HG02885 (cell line): ENCODE measurements around the gene FZD7.

Source experiments
- ATAC-seq: cut with Tn5 transposase; IDR thresholded peaks from one replicate; pipeline ENCODE4 v1.9.1; 2021; ENCODE audit warnings: mild to moderate bottlenecking; ENCODE audit not compliant: unreplicated experiment, poor library complexity

Gene FZD7

DNA sequence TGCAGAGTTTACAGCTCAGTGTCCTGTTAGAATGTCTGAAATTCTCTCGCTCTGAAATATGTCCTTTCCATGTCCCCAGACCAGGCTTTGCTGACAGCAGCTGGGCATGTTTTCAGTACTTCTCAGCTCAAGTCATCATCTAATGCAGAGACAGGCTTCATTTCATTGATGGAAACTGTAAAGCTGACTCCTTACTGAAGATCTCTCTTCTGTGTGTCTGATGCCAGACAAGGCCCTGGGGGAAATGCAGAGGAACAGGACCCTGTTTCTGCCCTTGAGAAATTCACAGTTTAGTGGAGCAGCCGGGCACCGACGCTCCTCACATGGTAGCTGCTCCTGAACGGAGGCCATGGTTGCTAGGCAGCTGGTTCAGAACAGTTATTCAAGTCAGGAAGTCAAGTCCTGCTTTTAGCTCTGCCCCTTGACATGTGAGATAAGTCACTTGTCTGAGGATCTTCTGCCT lies 24.6 kb upstream of the FZD7 start:
- no peak for ATAC-seq

DNA sequence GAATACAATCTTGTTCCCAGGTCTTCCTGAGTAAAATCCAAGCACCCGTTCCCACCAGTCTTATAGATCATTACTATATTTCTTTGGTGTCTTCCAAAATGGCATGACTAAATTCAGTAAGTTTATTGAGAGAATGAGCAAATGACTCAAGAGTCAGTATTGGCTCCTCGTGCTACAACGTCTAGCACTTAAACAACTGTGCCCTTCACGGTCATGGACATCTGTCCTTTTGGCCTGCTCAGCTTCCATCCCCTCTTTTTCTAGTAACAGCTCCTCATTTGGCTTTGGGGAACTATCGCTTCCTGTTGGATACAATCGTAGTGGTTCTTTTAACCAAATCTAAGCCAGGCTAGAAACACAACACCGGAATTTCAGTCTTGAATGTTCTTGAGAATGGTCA lies 24.1 kb upstream of the FZD7 start:
- no peak for ATAC-seq

DNA sequence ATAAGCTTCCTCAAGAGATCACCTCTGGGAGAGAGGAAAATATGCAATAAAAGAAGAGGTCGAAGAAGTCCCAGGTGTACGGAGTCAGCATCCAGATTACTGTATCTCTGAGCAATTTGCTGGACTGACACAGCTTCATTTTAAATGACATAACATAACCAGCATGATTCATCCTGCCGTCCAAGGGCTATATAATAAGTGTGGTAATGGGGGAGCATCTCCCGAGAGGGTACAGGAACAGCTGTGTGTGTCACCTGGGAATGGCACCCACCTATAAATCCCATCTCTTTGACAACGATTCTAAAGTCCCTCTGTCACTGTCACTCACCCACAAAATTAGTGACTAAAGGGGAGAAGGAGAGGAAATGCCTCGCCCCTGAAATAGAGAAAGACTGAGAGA lies 19.3 kb upstream of the FZD7 start:
- ATAC-seq: no peak

DNA sequence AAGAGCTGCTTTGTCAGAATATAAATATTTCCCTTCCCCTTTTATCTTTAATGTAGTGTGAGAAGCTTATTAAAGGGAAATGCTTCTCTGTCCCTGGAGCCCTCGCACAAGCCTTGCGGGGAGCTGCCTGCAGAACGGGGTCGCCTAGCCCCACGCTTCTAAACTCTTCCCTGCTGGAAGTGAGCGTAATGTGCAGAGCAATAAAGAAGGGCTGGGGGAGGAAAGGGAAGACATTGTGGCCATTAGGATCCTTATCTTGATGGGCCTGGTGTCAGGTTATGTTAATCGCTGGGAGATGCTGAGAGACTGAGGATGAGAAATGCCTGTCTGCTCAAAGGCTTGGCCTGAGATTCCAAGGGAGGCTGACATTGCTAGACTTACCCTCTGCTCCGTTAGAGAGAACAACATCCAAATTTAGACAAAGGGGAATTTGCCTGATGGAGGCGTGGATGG lies 18.9 kb upstream of the FZD7 start:
- ATAC-seq: no peak

DNA sequence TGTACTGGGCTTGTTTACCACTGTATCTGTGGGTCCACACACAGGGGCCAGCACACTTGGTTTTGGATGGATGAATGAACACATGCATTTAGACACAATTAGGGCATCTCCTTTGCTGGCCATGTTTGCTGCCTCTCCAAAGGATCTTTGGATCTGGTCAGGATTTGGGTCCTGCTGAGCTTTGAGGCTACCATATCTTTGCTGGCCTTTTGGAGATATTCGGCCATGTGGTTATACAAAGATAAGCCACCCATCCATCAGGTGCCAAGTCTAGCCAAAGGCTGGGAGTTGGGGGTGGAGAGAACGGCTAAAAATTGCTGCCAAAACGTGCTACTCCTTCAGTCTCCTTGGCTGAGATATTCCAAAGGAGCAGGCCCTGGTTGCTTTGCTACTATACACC lies 18.2 kb upstream of the FZD7 start:
- no peak for ATAC-seq

DNA sequence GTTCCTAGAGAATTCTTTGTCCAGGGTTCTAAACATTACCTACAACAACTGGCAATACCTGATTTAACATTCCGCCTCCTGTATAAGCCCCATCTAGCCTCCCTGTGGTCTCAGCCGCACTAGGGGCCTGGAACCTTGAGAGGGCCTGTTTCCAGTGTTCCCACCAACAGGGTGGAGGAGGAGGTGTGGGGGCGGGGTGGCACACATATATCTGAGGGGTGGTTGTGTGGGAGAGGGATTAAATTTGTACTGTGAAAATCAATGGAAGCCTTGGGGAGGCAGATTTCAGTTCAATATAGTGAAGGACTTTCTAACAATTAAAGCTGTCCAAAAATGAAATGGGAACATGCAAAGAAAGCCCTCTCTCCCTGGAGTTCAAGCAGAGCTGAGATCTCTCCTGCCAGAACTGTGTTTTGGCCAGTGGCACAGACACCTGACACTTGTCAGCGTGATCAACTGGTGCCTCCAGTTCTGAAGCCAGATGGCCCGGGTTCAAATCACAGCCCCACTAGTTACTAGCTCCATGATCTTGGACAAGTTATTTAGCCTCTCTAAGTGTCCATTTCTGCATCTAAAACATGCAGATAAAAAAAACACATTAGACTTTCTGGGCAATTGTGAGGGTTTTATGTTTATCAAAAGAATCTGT lies 17.0 kb upstream of the FZD7 start:
- ATAC-seq: no peak

DNA sequence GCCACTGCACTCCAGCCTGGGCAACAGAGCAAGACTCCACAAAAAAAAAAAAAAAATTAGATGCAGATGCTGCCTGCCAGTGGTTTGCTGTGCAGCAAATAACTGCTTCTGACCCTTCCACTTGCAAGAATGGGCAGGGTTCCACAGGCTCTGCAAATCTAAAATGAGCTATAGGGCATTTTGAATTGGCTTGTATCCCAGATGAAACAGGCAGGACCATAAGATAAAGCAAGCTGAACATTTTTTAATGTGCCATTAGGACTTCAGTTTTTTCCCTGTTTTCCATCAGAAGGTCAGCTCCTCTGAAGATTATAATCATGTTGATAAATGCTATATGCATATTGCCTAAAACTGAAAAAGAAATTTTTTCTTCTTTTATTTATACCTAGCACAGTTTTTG lies 15.7 kb upstream of the FZD7 start:
- ATAC-seq: no peak

DNA sequence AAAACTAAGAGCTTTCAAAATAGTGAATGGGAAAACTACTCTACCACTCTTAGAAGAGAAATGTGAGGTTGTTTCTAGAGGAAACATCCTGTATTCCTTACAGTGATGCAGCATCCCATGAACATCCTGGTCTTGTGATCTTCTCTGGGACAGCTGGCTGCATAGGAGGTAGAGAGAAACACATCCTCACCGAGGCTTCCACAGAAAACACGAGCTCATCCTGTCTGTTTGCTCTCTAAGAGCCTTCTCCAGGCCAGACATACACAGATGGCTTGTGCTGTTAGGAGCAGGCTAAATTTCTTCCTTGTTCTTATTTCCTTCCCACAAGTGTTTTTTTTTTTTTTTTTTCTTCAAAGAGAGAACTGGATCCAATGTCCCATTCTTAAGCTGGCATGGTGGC lies 14.7 kb upstream of the FZD7 start:
- ATAC-seq: no peak

DNA sequence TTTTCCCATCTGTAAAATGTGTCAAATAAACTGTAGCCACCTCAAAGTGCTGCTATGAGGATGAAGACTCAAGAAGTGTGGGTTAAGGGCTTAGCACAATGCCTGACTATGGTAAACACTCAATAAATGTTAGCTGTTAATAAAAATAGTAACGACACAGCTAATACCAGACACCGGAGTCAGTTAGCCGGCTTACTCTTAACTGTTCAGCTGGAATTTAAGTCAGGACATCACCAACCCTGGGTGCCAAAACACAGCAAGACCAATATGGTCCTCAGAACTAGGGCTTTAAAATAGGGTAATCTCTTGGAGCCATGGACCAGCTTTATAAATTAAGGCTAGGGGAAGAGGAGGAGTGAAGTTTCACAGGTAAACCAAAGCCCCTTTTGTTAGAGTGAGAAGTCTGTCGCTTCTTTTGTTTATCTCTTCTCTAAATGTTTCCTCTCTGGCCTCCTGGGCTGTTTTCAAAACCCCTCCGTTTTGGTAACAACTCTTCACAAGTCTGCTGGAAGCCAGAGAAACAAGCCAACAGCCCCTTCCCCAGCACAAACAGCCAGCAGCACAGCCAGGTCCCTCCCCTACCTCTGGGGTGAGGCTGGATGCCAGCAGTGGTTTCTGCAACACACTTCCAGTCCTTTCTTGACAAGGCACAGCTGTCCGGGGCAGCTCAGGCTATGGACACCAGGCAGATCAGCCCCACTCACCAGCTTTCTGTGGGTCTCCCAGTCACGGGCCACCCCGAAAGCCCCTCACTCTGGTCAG lies 13.8 kb upstream of the FZD7 start:
- no peak for ATAC-seq

DNA sequence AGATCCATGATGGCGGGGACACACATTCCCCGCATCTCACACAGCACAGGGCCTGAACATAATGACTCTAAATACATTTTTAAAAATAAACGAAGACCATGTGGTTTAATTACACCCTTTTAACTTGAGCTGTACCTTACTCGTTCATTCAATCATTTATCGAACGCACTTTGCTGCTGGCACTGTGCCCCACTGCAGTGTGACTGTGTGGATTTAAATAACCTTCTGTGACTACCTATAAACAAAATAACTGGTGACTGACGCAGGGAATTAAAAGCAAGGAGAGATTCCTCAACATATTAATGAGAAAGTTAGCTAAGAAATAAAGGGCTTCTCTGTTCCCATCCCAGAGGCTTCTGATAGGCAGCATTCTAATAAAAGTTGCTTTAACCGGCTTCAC lies 10.9 kb upstream of the FZD7 start:
- ATAC-seq: no peak

DNA sequence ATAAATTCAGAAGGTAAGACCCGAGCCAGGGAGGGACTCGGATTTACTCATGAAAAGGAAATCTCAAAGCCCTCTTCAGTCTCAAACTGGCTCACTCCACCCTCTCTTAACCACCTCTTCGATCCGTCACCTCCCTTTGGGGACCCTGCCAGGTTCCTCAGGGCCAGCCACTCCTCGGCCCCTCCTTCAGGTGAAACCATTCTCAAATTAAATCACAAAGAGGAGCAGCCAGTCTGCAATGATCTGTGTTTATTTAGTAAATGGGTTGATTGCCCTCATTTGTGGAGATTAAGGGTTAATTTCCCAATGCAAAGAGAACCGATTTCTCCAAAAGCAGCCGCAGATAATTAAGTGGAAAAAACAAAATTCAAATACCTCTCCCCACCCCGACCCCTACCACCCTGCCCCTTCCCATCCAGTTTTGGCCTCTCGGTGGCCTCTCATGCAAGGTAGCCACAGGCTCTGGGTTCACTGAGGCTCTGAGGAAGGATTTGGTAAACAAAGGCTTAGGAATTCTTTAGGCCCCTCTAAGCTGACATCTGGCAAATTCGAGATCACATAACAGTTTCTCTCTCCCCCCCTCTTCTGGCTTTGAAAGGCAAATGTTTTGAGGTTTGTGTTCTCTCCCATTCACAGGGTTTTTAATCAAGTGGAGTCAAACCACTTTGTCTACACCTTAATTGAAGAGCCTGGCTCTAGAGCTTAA lies 10.3 kb upstream of the FZD7 start:
- ATAC-seq: no peak

DNA sequence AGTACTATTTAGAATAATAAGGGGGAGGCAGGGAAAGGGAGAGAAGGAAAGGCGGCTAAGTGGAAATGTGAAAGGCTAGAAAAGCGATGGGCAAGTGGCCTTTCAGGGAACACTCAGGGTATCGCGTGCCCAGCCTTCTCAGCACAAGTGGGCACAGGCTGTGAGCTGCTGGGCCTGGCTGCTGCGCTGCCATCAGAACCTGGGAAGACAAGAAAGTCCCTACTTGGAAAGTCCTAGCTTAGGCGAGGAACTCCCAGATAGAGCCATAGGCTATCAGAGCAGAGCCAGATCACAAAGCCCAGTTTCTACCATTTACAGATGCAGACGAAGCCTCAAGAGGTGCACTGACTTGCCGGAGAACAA lies 9.8 kb upstream of the FZD7 start:
- ATAC-seq: no peak

DNA sequence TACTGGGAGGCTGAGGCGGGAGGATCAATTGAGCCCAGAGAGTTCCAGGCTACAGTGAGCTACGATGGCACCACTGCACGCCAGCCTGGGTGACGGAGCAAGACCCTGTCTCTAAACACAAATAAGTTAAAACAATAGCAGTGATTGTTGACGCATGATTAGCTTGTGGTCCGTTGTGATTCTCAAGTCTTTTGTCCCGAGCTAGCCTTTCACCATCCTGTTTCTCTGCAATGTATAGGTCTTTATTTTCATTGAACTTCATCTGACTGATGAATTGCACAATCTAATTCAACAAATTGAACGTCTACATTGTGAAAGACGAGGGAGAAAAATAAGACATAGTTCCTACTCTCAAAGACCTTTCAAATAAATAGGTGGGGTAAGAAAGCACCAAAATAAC lies 8.8 kb upstream of the FZD7 start:
- no peak for ATAC-seq

DNA sequence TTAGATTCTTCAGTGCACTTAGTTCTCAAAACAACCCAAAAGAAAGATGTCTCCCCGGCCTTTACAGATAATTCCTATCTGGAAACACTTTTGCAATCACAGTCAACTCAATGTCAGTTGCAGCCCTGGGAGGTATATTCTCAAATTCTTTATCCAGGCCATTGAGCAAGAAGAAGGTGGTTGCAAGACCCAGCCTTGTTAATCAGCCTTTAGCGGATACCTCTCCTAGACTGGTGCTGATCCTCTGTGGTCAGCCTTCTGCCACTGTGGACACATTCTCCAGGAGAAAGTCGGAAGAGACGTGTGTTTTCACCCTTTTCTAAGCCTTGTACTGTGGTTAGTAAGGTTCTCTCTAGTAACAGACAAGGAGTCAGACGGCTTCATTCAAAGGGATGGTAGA lies 7.8 kb upstream of the FZD7 start:
- no peak for ATAC-seq

DNA sequence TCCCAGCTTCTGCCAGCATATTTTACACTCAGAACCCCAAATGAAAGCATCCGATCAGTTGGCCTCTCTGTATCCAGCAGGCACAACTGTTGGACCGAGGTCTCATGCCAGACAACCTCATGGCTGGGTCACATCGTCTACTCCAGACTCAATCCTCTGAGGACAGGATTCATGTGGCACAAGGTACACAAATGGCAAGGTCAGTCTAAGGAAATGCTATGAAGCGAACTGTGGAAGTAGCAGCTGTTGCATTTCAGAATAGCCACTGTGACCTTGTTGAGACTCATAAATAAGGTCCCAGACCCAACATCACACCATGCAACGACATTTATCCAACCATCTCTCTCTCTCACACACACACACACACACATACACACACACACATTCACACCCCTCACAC lies 7.1 kb upstream of the FZD7 start:
- ATAC-seq: no peak

DNA sequence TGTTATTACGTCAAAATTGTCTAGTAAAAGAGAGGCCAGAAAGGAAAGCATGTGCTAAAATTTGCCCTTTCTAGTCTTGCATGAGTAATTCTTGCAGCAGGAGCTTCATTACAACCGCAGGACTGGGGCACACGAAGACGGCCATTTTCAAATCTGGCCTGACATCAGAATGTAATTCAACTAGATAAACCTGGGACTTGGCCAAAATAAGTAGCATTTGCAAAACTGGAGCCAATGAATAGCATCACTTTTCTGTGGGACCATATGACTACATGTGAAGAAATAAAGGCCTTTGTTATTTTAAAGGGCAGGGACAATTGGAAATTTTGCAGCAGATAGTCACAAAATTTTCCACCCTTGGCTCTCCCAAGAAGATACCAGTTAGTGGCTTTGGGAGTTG lies 3.0 kb upstream of the FZD7 start:
- ATAC-seq: no peak

DNA sequence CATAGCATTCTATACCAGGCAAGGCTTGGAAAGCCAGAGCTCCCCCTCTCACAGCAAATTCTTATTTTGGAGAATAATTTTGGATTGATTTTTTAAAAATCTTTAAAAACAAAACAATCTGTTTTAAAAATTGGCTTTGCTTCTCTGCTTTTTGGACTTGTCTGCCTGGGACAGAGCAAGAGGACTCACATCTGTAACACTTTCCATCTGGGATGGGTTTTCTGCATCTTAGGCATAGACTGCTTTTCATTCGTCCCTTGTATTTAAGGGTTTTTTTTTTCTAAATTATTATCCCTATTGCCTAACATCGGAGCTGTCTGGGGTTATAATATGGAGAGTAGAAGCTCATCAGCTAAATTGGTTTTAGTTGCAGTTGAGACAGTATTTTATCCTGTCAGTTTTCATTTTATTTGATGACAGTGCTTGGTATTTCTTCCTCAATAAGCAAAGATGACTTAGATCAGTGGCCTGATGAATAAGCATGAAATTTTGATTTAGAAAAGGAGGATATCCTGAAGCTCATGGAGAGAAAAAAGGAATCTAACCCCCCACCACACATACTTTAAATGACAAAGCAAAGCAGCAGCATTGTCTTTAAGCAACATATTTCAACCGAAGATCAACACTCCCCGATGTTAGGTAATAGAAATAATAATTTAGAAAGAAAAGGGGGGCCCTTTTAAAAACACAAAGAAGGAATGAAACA lies 2.3 kb upstream of the FZD7 start:
- ATAC-seq: no peak

DNA sequence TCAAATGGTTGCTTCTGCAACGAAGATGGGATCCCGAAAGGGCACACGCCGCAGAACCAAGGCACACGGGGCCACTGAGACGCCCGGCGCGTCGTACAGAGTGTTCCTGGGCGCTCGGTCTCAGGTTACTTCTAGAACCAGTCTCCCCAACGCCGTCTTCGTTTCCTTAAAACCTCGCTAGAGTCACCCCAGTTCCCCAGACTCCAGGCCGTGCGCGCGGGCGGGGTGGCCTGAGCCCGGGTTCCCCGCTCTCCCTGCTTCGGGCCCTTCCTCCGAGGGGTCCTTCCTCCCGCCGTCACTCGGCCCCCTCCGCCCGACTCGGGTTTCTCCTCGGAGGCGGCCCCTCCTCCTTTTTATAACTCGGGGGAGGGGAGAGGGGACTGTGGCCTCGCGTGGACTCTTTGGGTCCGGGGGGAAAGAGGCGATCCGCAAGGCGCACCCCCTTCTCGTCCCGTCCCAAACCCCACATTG lies 774 bp upstream of the FZD7 start:
- ATAC-seq: peak; percentile 10

DNA sequence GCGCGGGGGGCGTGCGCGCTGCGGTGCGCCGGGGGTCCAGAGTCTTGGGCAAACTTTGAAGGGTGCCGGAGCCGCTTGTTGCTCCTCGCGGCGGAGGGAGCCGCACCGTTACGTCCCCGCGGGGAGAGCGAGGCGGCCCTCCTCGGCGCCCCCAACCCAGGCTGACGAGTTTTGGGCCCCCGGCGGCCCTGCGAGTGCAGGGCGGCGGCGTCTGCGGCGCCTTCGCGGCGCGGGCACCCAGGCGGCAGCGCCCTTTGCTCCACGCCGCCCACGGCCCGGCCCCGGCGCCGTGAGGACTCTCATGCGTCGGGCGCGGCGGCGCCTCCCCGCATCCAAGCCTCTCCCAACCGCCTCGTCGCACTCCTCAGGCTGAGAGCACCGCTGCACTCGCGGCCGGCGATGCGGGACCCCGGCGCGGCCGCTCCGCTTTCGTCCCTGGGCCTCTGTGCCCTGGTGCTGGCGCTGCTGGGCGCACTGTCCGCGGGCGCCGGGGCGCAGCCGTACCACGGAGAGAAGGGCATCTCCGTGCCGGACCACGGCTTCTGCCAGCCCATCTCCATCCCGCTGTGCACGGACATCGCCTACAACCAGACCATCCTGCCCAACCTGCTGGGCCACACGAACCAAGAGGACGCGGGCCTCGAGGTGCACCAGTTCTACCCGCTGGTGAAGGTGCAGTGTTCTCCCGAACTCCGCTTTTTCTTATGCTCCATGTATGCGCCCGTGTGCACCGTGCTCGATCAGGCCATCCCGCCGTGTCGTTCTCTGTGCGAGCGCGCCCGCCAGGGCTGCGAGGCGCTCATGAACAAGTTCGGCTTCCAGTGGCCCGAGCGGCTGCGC lies 814 bp downstream of the FZD7 start:
- peak; percentile 13 for ATAC-seq
